Activated CD4-positive, alpha-beta T cell treated with anti-CD3 and anti-CD28 coated beads, Interleukin-2, amount 50 U/mL, for 16 hours (primary cell): Measurements from ENCODE around the gene SLC25A29.
"Not testable (repeated sequence)": the region's sequence is repeated elsewhere in the genome, so short reads cannot be mapped to it uniquely, and the experiment has no call there.

Experiments
- DNase-seq: peaks from one replicate; pipeline ENCODE4 v3.0.0-alpha.2; 2020

SLC25A29 gene

GRCh38 chr14:100292776-100293461 is 13.3 kb downstream of the SLC25A29 start:
- no peak for DNase-seq

- DNase-seq = no peak
These were observed 13.9 kb downstream of the SLC25A29 start for GRCh38 chr14:100292301-100292775.

- no peak for DNase-seq
These were observed 14.8 kb downstream of the SLC25A29 start for GRCh38 chr14:100291305-100292075.

- DNase-seq = no peak
These were observed 15.5 kb downstream of the SLC25A29 start for GRCh38 chr14:100290607-100291304.

GRCh38 chr14:100289916-100290606 is 16.2 kb downstream of the SLC25A29 start:
- no peak for DNase-seq

GRCh38 chr14:100288382-100289185 is 17.7 kb downstream of the SLC25A29 start:
- DNase-seq = no peak

- not testable (repeated sequence) for DNase-seq
These were observed 18.3 kb downstream of the SLC25A29 start for GRCh38 chr14:100287998-100288295.

GRCh38 chr14:100287202-100287997 is 18.8 kb downstream of the SLC25A29 start:
- no peak for DNase-seq

GRCh38 chr14:100286484-100287191 is 19.6 kb downstream of the SLC25A29 start:
- DNase-seq = no peak

GRCh38 chr14:100285913-100286400 is 20.3 kb downstream of the SLC25A29 start:
- no peak for DNase-seq

- DNase-seq = peak; percentile 74
These were observed 21.0 kb downstream of the SLC25A29 start for GRCh38 chr14:100285021-100285912.

GRCh38 chr14:100283984-100284881 is 22.0 kb downstream of the SLC25A29 start:
- no peak for DNase-seq

- not testable (repeated sequence) for DNase-seq
These were observed 22.8 kb downstream of the SLC25A29 start for GRCh38 chr14:100283436-100283835.

GRCh38 chr14:100282766-100283419 is 23.4 kb downstream of the SLC25A29 start:
- no peak for DNase-seq

- no peak for DNase-seq
These were observed 24.2 kb downstream of the SLC25A29 start for GRCh38 chr14:100282083-100282350.

- no peak for DNase-seq
These were observed 24.8 kb downstream of the SLC25A29 start for GRCh38 chr14:100281286-100282082.

GRCh38 chr14:100279563-100279962 is 26.7 kb downstream of the SLC25A29 start:
- no peak for DNase-seq
